Putamen (tissue), 1 donor: ENCODE data around the gene RSBN1L.
A peak's percentile ranks its signal among the peaks of the same experiment; 100 is the strongest.
"Not testable (repeated sequence)": the region's sequence is repeated elsewhere in the genome, so short reads cannot be mapped to it uniquely, and the experiment has no call there.

Source experiments
- DNase-seq: peaks from one replicate; pipeline ENCODE4 v3.0.0-alpha.2; 2016; ENCODE audit warnings: low spot score

Gene RSBN1L

DNA sequence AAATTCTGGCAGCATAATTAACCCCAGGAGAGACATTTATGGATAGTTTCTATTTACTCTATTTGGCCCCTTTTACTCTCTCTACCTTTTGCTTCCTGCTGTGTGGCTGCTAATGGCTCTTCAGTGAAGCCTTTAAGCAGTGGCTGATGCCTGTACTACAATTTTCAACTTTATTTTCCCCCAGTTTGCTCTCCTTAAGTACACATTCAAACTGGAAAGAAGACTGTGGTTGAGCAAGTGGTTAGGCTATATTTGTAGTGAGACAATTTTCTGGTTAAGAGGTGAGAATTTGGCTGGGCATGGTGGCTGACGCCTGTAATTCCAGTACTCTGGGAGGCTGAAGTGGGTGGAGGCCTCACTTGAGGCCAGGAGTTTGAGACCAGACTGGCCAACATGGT is 8.5 kb upstream of the RSBN1L start:
- no peak for DNase-seq

DNA sequence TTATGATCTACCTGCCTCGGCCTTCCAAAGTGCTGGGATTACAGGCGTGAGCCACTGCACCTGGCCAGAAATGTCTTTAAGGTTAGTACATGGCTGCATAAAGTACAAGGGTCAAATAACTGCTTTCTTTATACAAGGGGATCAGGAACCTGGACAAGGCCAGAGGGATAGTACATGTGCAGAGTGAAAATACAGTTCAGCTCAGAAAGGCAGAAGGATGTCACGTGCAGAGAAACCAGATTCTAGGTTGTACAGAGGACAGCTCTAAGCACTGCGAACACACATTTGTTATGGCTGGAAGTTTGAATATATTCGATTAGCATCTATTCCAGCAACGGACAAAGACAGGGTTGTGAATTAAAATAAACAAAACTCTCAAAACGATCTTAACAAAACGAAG is 6.0 kb upstream of the RSBN1L start:
- no peak for DNase-seq

- DNase-seq: no peak
Observed at GRCh38 chr7:77691892-77692491, 4.3 kb upstream of the RSBN1L start.

DNA sequence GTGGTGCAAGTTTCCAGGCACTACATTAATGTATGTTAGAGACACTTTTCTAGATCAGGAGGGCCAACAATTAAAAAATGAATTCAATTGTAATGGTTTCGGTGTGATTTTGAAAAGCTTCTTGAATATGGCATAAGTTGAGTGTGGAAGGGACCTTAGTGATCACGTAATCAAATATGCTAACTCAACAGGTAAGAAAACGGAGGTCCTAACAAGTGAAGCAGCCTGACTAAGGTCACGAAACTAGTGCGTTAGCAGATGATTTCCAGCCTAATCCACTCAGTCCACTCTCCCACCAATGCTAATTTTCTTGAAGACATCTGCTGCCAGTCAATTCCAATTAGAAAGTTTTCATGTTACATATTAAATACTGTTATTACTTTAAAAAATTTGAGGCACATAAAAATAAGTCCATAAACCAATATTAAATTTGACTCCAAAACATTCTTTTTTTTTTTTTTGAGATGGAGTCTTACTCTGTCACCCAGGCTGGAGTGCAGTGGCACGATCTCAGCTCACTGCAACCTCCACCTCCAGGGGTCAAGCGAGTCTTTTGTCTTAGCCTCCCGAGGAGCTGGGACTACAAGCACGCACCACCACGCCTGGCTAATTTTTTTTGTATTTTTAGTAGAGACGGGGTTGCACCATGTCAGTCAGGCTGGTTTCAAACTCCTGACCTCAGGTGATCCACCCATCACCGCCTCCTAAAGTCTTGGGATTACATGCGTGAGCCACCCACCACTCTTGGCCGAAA is 2.3 kb upstream of the RSBN1L start:
- DNase-seq: no peak

DNA sequence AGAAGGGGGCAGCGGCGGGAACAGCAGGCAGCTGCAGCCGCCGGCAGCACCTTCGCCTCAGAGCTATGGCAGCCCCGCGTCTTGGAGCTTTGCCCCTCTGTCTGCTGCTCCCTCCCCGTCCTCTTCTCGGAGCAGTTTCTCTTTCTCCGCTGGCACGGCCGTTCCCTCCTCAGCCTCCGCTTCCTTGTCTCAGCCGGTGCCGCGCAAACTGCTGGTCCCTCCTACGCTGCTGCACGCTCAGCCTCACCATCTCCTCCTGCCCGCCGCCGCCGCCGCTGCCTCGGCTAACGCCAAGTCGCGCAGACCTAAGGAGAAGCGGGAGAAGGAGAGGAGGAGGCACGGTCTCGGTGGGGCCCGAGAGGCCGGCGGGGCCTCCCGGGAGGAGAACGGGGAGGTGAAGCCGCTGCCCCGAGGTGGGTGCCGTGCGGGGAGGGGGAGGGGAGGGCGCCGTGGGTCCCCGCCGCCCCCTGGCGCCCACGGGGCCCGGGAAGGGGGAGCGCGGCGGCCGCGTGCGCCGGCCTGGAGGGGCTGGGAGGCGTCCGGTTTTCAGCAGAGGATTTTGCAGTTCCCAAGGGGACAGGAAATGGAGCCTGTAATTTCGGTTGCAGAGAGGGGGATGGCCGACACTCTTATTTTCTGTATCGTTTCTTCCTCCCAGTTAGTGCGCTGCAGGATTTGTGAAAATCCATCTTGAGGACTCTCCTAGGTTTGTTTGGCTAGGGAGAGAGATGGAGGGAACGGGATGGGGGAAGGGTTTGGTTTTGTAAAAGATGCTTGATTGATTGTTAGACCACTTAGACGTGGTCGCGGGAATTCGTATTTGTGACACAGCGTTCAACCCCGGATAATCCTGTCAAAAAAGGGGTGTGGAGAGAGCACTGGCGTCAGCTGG is 630 bp downstream of the RSBN1L start:
- peak; percentile 72 for DNase-seq

DNA sequence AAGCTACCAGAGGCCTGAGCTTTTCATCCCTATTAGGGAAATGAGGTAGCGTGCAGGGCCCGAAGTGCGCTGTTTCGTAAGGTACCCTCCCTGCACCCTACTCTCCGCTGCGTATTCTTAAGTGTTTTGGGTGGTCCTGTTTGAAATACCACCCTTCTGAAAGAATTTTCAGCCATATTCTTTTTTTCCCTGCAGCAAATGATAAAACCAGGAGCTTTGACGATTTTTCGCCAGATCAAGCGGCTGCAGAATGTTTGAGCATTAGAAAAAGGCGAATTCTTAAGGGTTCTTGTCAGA is 1.2 kb downstream of the RSBN1L start:
- DNase-seq: no peak

DNA sequence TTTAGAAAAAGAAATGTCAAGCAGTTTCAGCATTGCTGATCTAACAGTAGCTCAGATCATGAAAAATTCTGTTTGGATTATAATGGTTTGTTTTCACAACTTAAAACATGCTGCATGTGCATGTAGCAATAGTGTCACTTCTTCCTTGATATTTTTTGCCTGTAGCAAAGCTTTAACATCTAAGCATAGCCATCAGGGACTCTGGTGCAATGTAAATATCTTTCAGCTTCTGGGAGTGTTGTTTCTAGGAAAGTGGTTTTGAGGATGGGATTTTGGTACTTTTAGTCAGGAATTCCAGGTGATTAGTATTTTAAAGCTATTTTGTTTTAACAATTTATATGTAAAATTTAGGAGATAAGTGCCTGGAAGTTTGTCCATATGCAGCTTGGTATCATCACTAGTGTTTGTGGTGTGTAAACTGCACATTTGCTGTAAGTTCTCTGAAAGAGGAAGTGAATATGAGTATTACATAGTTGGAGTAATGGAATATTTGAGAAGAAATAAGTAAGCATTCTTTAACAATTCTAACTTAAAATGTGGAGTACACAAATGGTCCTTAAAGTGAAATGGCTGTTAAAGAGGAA is 1.9 kb downstream of the RSBN1L start:
- no peak for DNase-seq

DNA sequence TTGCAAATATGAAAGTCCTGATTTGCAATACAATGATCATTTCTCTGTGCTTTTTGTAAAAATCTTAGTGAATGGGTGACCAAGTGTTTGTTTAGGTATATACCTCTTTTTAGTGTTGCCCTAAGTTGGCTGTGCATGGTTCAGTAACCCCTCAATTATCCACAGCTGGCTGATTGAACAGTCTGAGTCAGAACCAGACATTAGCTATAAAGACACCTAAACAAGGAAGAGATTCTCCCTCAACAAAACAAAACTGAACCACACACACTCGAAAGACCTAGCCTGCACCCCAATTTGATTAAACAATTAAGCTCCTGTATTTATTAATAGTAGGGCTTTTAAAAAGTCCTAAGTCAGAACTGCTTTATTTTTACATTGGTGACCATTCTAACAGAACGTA is 2.8 kb downstream of the RSBN1L start:
- no peak for DNase-seq

- no peak for DNase-seq
Observed at GRCh38 chr7:77702513-77702912, 6.3 kb downstream of the RSBN1L start.

- no peak for DNase-seq
Observed at GRCh38 chr7:77702968-77703472, 6.8 kb downstream of the RSBN1L start.

DNA sequence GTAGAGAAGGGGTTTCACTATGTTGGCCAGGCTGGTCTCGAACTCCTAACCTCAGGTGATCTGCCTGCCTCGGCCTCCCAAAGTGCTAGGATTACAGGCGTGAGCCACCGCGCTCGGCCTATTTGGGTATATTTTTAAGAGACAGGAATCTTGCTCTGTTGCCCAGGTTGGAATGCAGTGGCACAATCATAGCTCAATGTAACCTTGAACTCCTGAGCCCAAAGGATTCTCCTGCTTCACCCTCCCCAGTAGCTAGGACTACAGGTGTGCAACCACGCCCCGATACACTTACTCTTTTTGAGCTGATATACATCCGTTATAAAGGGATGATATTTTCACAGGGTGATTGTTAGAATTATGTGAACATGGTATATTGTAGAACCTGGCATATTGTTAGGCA is 7.4 kb downstream of the RSBN1L start:
- DNase-seq: not testable (repeated sequence)

DNA sequence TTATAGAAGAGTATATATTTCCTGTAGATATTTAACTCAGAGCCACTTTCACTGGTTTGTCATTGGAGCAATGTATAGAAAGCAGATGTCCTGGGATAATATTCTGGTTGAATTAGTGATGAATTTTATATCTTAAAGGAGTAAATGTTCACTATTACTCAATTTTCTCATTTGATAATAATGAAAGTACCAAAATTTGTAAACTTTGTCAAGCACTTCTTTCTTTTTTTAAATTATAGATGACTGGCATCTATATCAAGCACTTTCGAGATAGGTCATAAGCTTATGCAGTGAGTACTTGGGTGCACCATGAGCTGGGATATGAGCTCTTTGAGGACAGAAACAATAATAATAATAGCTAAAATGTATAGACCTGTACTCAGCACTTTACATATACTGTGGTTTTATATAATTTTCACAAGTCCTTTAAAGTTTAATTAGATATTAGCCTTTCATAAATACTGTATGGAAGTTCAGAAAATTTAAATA is 11.3 kb downstream of the RSBN1L start:
- no peak for DNase-seq

DNA sequence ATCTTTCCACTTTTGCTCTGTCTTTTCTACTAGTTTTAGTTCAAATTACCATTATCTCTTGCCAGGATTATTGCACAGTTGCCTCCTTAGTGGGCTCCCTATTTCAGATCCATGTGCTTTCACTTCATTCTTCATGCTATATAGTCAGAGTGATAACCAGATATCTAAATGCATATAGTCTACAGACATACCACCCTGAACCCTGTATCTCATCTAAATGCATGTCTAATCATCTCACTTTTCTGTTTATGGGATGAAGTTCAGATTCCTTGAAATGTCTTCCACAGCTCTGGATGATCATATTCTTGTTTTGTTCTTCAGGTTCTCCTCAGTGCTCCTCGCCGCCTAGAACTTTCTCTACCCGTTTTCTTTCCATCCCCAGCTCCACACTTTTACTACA is 13.8 kb downstream of the RSBN1L start:
- DNase-seq: no peak

GRCh38 chr7:77710861-77711260 is 14.6 kb downstream of the RSBN1L start:
- no peak for DNase-seq

DNA sequence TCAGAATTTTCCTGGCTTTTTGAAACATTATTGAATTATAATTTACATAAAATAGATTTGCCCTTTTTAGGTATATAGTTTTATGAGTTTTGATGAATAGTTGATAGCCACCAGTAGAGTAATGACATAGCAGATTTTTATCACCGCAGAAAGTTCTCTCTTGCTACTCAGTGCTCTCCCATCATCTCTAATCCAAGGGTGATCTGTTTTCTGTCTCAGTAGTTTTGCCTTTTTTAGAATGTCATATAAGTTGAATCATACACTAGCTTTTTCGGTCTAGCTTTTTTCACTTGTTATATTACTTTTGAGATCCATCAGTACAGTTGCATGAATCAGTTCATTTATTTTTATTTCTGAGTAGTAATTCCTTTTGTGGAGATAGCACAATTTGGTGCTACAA is 17.9 kb downstream of the RSBN1L start:
- no peak for DNase-seq

- not testable (repeated sequence) for DNase-seq
Observed at GRCh38 chr7:77714931-77715330, 18.7 kb downstream of the RSBN1L start.

DNA sequence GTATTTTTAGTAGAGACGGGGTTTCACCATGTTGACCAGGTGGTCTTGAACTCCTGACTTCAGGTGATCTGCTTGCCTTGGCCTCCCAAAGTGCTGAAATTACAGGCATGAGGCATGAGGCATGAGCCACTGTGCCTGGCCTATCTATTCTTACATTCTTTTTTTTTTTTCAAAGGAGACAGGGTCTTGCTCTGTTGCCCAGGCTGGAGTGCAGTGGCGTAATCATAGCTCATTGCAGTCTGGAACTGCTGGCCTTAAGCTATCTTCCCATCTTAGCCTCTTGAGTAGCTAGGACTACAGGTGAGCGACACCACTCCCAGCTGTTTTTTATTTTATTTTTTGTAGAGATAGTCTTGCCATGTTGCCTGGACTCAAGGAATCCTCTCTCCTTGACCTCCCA is 20.5 kb downstream of the RSBN1L start:
- no peak for DNase-seq

DNA sequence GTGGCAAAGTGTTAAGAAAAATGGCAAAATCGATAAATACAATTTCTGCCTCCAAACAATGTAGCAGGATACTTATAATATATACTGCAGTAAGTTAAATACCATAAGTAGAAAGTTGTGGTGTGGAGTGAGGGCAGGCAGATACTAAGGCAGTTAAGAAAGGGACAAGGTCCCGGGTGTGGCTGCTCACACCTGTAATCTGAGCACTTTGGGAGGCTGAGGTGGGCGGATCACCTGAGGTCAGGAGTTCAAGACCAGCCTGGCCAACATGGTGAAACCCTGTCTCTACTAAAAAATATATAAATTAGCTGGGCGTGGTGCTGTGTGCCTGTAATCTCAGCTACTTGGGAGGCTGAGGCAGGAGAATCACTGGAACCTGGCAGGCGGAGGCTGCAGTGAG is 21.3 kb downstream of the RSBN1L start:
- not testable (repeated sequence) for DNase-seq

GRCh38 chr7:77727527-77727926 is 31.3 kb downstream of the RSBN1L start:
- DNase-seq: no peak

DNA sequence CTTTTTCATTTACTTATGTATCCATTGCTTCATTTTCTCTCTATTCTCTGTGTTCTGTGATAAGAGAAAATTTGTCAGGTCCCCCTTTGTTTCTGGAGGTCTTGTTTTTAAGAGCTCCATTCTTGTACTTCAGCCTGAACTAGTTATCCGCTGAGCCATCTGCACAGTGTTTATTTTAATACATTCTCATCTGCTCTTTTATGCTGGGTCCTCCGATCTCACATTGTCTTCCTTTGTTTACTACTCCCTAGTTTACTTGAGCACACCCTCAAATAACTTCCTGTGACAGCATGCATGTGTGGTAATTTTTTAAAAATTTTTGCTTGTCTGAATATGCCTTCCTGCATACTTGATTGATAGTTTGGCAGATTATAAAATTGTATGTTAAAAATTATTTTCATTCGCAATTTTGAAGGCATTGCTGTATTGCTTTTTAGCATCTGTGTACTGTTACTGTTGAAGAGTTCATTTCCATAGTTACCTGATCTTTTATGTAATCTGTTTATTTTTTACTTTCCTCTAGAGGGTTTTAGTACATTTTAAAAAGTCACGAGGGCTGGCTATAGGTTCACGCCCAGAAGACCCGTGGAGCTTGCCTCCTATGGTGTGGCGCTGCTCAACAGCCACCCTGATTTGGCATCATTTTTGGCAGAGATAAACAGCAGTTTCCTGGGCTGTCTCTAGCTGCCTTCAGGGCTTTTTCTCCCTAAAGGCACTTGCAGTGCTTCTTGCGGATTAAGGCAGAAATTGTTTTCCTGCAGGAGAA is 31.9 kb downstream of the RSBN1L start:
- no peak for DNase-seq

GRCh38 chr7:77729574-77730348 is 33.5 kb downstream of the RSBN1L start:
- no peak for DNase-seq
